Measurements from ENCODE around the gene CUX1. TPM values are rescaled to one million over a fixed set of nuclear protein-coding genes. Genes with fewer than 3 reads are reported as not detected.
"Not testable (repeated sequence)": the region's sequence is repeated elsewhere in the genome, so short reads cannot be mapped to it uniquely, and the experiment has no call there.

CUX1 gene
- total RNA-seq, 1 donor from 2014 or later, result 33.3 TPM

GRCh38 chr7:102175423-102176170, 358.2 kb downstream of the CUX1 start:
- intact Hi-C loops (cut with micrococcal nuclease), result no loop called here

DNA sequence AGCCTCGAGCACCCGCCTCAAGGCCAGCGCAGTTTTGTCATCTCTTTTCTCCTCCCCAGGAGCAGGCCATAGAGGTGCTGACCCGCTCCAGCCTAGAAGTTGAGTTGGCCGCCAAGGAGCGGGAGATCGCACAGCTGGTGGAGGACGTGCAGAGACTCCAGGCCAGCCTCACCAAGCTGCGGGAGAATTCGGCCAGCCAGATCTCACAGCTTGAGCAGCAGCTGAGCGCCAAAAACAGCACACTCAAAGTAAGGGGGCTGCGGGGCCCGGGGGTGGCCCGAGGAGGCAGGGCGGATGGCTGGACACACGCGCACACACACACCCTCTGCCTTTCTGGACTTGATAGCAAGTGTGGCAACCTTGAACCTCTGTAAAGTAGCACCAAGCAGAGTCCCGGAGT, 361.0 kb downstream of the CUX1 start:
- intact Hi-C loops (cut with micrococcal nuclease), result no loop called here

- intact Hi-C loops (cut with micrococcal nuclease), result no loop called here
These were observed 363.3 kb downstream of the CUX1 start for GRCh38 chr7:102180727-102181126.

DNA sequence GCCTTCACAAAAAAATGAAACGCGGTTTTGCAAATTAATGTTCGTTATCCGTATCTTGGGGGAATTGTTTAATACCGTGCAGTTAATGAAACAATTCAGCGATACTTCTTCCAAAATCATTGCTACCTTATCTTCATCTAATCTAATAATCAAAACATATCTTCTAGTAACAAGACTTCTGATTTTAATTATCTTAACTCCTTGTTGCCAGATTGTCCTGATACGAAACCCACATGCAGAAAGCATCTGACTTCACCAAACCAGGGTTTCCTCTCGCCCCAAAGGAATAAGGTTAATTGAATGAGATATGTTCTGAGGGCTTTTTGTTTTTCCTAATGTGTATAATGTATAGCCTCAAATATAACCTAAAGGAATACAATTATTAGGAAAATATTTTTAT, 364.1 kb downstream of the CUX1 start:
- intact Hi-C loops (cut with micrococcal nuclease), result no loop called here

DNA sequence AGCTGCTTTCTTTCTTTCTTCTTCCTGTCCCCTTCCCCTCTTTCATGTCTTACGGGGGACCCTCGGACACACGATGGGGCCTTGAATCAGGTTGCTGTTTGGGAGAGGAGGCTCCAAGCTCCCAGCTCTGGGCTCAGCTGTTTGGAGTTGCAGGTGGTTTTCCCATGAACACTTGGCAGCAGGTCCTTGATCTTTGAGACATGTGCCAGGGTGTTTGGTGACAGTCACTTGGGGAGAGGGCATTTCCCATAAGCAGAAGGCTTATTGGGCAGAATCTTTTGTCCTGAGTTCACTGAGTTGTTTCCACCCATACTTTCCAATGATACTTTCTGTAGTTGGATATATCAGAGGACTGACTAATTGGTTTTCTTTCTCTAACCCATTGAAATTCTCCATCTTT, 364.6 kb downstream of the CUX1 start:
- intact Hi-C loops (cut with micrococcal nuclease), result no loop called here

DNA sequence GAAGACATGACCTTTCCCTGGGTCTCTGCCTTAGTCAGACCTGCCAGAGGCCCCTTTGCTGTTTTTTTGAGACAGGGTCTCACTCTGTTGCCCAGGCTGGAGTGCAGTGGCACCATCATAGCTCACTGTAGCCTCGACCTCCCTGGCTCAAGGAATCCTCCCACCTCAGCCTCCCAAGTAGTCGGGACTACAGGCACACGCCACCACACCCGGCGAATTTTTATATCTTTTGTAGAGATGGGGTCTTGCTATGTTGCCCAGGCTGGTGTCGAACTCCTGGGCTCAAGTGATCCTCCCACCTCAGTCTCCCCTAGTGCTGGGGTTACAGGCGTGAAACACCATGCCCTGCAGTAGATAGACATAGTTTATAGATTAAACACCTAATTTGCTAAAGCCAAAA, 366.4 kb downstream of the CUX1 start:
- intact Hi-C loops (cut with micrococcal nuclease), result not testable (repeated sequence)

- intact Hi-C loops (cut with micrococcal nuclease), result no loop called here
These were observed 366.9 kb downstream of the CUX1 start for GRCh38 chr7:102184303-102184702.

GRCh38 chr7:102185796-102186195, 368.4 kb downstream of the CUX1 start:
- intact Hi-C loops (cut with micrococcal nuclease), result no loop called here

GRCh38 chr7:102186306-102186705, 368.9 kb downstream of the CUX1 start:
- intact Hi-C loops (cut with micrococcal nuclease), result no loop called here

DNA sequence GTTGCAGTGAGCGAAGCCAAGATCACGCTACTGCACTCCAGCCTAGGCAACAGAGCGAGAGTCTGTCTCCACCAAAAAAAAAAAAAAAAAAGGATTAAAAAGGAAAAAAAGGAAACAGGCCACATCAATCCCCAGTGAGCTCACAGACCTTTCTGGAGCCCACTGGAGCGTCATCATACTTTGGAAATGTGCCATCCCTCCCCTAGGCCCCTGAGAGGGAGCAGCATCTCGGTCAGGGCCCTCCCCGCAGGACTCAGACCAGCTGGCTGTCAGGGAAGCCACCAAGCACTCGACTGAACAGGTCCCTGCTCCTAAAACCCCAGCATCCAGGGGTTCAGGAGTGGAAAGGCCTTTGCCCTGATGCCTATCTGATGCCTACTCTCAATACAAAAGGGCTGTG, 371.3 kb downstream of the CUX1 start:
- intact Hi-C loops (cut with micrococcal nuclease), result no loop called here

- intact Hi-C loops (cut with micrococcal nuclease), result no loop called here
These were observed 372.3 kb downstream of the CUX1 start for GRCh38 chr7:102189756-102190155.

DNA sequence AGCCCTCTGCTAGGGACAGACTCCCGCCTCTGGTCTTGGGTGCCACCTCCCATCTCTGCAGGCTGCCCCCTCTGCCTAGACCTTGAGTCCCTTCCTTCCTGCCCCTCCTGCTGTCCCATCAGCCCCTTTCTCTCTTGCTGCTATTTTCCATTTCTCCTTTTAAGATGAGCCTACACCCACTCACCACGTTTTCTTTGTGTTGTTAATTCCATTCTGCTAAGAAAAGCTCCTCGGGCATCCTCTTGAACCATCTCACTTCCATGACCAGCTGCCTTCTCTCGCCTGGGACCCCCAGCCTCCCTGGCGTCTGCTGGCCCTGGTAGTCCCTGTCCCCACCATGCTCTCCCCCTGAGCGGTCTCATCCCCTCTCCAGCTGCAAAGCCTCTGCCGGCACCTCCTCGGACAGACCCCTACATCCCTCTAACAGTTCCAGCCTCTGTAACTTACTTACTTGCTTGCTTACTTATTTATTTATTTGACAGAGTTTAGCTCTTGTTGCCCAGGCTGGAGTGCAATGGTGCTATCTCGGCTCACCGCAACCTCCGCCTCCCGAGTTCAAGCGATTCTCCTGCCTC, 373.4 kb downstream of the CUX1 start:
- intact Hi-C loops (cut with micrococcal nuclease), result no loop called here

- intact Hi-C loops (cut with micrococcal nuclease), result no loop called here
These were observed 374.3 kb downstream of the CUX1 start for GRCh38 chr7:102191556-102192379.

DNA sequence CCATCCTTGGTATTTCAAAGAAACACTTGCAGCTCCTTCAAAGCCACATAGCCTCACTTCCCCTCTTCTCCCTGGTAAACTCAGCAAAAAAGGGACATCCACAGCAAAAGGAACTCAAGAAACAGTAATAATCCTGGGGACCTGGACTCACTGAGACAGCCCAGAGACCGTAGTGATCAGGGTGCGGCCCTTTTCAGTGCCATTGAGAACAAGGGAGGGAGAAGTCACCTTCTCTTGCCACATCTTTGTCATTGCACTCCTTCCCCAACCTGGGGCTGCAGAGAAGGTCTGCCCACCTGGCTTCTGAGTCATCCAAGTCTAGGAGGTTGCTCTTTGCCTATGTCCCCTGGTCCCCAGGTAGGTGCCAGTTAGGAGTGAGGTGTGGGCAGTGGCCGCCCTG, 375.4 kb downstream of the CUX1 start:
- intact Hi-C loops (cut with micrococcal nuclease), result no loop called here

DNA sequence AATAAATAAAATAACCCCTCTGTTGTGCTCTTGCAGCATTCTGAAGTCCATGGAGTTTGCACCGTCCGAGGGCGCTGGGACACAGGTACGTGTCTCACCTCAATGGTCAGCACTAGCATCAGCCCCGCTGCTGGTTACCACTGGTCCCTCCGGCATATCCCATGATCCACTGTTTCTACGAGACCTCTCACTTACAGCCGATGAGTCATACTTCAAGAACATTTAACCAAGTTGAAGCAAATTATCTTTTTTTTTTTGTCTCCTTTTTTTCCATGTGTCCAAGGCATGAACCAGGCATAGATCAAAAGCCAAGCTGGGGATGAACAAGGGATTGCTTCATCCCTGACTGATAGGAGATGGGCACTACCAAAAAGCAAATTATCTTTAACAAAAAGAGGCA, 376.4 kb downstream of the CUX1 start:
- intact Hi-C loops (cut with micrococcal nuclease), result no loop called here

GRCh38 chr7:102195361-102195760, 377.9 kb downstream of the CUX1 start:
- intact Hi-C loops (cut with micrococcal nuclease), result no loop called here

- intact Hi-C loops (cut with micrococcal nuclease), result no loop called here
These were observed 378.6 kb downstream of the CUX1 start for GRCh38 chr7:102196028-102196427.

- intact Hi-C loops (cut with micrococcal nuclease), result no loop called here
These were observed 379.7 kb downstream of the CUX1 start for GRCh38 chr7:102197161-102197560.

GRCh38 chr7:102197599-102197998, 380.2 kb downstream of the CUX1 start:
- intact Hi-C loops (cut with micrococcal nuclease), result no loop called here

- intact Hi-C loops (cut with micrococcal nuclease), result no loop called here
These were observed 381.1 kb downstream of the CUX1 start for GRCh38 chr7:102198417-102198956.

DNA sequence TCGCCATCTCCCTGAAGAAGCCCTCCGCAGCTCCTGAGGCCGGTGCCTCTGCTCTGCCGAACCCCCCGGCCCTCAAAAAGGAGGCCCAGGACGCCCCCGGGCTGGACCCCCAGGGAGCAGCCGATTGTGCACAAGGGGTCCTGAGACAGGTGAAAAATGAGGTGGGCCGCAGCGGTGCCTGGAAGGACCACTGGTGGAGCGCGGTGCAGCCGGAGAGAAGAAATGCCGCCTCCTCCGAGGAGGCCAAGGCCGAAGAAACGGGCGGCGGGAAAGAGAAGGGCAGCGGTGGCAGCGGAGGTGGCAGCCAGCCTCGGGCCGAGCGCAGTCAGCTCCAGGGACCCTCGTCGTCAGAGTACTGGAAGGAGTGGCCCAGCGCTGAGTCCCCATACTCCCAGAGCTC, 384.1 kb downstream of the CUX1 start:
- intact Hi-C loops (cut with micrococcal nuclease), result no loop called here

- intact Hi-C loops (cut with micrococcal nuclease), result no loop called here
These were observed 385.1 kb downstream of the CUX1 start for GRCh38 chr7:102202556-102202955.

Data from T-helper 2 cell treated with Interferon-gamma antibody and Interleukin-4, amounts not matched to agents 100 ng/mL and 5 ng/mL, for 36 hours (primary cell).